Stimulated activated naive CD4-positive, alpha-beta T cell treated with Interleukin-2 at 50 U/mL for 16 hours (primary cell): Measurements from ENCODE around the gene ZNF74.
A peak's percentile ranks its signal among the peaks of the same experiment; 100 is the strongest.
"Not testable (repeated sequence)": the region's sequence is repeated elsewhere in the genome, so short reads cannot be mapped to it uniquely, and the experiment has no call there.

Source experiments
- DNase-seq: peaks from one replicate; lab custom pipeline; 2025; lab: John Stamatoyannopoulos, UW

ZNF74 gene

GRCh38 chr22:20393705-20394476 lies at the start of gene ZNF74:
Gene ZNF74 (plus strand): TSS chr22:20394151. CDS start chr22:20394629, 478 bp downstream.
- peak; percentile 80 for DNase-seq

- DNase-seq: not testable (repeated sequence)
Measured at GRCh38 chr22:20346553-20346952, 47.4 kb upstream of the ZNF74 start.

GRCh38 chr22:20352536-20352935 lies 41.4 kb upstream of the ZNF74 start:
- DNase-seq: not testable (repeated sequence)

- no peak for DNase-seq
Measured at GRCh38 chr22:20354238-20354975, 39.5 kb upstream of the ZNF74 start.

DNA sequence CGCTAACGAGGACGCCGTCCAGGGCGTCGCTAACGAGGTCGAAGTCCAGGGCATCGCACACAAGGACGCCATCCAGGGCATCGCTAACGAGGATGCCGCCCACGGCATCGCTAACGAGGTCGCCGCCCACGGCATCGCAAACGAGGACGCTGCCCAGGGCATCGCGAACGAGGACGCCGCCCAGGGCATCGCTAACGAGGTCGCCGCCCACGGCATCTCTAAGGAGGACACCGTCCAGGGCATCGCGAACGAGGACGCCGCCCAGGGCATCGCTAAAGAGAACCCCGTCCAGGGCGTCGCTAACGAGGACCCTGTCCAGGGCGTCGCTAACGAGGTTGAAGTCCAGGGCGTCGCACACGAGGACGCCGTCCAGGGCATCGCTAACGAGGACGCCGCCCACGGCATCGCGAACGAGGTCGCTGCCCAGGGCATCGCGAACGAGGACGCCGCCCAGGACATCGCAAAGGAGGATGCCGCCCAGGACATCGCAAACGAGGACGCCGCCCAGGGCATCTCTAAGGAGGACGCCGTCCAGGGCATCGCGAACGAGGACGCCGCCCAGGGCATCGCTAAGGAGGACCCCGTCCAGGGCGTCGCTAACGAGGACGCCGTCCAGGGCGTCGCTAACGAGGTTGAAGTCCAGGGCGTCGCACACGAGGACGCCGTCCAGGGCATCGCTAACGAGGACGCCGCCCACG lies 37.9 kb upstream of the ZNF74 start:
- not testable (repeated sequence) for DNase-seq

DNA sequence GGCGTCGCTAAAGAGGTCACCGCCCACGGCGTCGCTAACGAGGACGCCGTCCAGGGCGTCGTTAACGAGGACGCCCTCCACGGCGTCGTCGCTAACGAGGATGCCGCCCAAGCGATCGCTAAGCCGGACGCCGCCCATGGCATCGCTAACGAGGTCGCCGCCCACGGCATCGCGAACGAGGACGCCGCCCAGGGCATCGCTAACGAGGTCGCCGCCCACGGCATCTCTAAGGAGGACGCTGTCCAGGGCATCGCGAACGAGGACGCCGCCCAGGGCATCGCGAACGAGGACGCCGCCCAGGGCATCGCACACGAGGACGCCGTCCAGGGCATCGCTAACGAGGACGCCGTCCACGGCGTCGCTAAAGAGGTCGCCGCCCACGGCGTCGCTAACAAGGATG lies 37.0 kb upstream of the ZNF74 start:
- not testable (repeated sequence) for DNase-seq

DNA sequence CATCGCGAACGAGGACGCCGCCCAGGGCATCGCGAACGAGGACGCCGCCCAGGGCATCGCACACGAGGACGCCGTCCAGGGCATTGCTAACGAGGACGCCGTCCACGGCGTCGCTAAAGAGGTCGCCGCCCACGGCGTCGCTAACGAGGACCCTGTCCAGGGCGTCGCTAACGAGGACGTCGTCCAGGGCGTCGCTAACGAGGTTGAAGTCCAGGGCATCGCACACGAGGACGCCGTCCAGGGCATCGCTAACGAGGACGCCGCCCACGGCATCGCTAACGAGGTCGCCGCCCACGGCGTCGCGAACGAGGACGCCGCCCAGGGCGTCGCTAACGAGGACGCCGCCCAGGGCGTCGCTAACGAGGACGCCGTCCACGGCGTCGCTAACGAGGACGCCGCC lies 36.0 kb upstream of the ZNF74 start:
- not testable (repeated sequence) for DNase-seq

GRCh38 chr22:20358503-20359239 lies 35.3 kb upstream of the ZNF74 start:
- DNase-seq: not testable (repeated sequence)

DNA sequence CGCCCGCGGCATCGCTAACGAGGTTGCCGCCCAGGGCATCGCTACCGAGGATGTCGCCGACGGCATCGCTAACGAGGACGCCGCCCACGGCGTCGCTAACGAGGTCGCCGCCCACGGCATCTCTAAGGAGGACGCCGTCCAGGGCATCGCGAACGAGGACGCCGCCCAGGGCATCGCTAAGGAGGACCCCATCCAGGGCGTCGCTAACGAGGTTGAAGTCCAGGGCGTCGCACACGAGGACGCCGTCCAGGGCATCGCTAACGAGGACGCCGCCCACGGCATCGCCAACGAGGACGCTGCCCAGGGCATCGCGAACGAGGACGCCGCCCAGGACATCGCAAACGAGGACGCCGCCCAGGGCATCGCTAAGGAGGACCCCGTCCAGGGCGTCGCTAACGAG lies 33.7 kb upstream of the ZNF74 start:
- not testable (repeated sequence) for DNase-seq

DNA sequence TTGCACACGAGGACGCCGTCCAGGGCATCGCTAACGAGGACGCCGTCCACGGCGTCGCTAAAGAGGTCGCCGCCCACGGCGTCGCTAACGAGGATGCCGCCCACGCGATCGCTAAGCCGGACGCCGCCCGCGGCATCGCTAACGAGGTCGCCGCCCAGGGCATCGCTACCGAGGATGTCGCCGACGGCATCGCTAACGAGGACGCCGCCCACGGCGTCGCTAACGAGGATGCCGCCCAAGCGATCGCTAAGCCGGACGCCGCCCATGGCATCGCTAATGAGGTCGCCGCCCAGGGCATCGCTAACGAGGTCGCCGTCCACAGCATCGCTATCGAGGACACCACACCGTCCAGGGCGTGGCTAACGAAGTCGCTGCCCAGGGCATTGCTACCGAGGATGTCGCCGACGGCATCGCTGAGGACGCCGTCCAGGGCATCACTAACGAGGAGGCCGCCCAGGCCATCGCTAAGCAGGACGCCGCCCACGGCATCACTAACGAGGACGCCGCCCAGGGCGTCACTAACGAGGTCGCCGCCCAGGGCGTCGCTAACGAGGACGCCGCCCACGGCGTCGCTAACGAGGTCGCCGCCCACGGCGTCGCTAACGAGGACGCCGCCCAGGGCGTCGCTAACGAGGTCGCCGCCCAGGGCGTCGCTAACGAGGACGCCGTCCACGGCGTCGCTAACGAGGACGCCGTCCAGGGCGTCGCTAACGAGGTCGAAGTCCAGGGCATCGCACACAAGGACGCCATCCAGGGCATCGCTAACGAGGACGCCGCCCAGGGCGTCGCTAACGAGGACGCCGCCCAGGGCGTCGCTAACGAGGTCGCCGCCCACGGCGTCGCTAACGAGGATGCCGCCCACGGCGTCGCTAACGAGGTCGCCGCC lies 32.8 kb upstream of the ZNF74 start:
- DNase-seq: not testable (repeated sequence)

DNA sequence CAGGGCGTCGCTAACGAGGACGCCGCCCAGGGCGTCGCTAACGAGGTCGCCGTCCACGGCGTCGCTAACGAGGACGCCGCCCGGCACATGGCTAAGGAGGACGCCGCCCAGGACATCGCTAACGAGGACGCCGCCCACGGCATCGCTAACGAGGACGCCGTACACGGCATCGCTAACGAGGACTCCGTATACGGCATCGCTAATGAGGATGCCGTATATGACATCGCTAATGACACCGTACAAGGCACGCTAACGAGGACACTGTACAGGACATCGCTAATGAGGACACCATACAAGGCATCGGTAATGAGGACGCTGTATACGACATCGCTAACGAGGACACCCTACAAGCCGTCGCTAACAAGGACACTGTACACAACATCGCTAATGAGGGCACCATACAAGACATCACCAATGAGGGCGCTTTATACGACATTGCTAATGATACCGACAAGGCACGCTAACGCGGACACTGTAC lies 32.2 kb upstream of the ZNF74 start:
- not testable (repeated sequence) for DNase-seq

DNA sequence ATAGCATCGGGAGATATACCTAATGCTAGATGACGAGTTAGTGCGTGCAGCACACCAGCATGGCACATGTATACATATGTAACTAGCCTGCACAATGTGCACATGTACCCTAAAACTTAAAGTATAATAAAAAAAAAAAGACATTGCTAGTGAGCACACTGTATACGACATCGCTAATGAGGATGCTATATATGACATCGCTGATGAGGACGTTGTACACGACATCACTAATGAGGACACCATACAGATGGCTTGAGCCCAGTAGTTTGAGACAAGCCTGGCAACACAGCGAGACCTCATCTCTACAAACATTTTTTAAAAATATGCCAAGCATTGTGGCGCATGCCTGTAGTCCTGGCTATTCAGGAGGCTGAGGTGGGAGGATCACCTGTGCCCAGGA lies 31.5 kb upstream of the ZNF74 start:
- not testable (repeated sequence) for DNase-seq

DNA sequence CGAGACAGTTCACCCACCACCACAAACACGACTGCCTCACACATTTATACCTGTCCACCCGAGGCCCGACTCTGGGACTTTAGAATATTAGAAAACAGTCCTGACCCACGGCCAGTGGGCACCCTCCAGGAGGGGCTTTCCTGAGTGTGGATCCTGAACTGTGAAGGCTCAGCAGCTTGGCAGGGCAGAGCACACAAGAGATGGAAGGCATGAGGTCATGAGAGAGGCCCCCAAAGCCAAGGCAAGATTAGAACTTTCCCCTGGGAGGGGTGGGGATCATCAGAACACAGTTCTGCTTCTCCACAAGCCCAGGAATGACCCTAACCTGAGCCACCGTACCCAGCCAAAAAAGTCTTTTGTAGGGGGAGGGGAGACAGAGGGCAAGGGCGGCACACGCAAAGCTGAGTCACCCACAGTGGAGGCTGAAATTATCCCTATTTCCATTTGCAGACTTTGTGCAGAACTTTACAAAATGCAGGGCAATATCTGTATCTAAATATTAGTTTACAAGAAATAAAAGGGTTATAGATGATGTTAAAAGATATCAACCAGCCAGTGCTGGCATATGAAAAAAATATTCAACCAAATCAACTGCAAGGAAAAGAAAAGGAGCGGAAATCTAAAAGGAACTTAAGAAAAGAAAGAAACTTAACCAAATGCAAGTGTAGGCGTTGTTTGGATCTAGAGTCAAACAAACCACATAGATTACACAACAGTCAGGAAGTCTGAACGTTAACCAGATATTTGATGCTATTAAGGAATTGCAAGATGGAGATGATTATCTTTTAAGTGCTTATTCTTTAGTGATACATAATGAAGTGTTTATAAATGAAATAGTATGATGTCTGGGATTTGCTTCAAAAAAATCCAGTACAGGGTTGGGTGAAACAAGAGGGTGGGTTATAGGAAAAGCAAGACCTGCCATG lies 29.4 kb upstream of the ZNF74 start:
- not testable (repeated sequence) for DNase-seq

DNA sequence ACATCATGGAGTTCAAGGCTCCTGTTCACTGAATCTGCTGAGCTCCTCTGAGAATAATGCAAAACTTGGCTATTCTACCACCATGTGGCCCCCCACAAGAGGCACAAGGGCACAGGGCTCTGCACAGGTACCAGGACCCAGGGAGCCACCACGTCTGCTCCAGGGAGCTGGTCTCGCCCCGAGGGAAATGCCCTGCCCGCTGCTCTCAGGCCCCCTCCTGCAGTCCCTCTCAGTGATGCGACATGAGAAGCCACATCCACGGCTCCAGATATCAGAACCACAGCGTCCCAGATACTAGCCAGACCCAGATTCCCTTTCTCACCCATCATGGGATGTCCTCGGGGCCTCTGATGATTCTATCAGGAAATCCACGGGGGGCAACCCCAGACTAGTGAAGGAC lies 27.1 kb upstream of the ZNF74 start:
- DNase-seq: not testable (repeated sequence)

DNA sequence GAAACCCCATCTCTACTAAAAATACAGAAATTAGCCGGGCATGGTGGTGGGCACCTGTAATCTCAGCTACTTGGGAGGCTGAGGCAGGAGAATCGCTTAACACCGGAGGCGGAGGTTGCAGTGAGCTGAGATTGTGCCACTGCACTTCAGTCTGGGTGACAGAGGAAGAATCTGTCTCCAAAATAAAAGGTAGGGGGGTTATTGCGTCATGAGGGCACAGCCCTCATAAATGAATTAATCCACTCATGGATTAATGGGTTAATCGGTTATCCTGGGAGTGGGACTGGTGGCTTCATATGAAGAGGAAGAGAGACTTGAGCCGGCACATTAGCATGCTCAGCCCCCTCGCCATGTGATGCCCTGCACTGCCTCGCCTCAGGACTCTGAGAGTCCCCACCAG lies 25.1 kb upstream of the ZNF74 start:
- DNase-seq: not testable (repeated sequence)

- DNase-seq: not testable (repeated sequence)
Measured at GRCh38 chr22:20371687-20372086, 22.3 kb upstream of the ZNF74 start.

- DNase-seq: not testable (repeated sequence)
Measured at GRCh38 chr22:20372406-20372854, 21.5 kb upstream of the ZNF74 start.

GRCh38 chr22:20373195-20373706 lies 20.7 kb upstream of the ZNF74 start:
- DNase-seq: not testable (repeated sequence)

- DNase-seq: not testable (repeated sequence)
Measured at GRCh38 chr22:20374130-20374529, 19.8 kb upstream of the ZNF74 start.
